Left ventricle myocardium inferior (tissue), 1 donor: ENCODE data around the gene RTRAF. TPM values are rescaled to one million over a fixed set of nuclear protein-coding genes. Genes with fewer than 3 reads are reported as not detected.
A peak's percentile ranks its signal among the peaks of the same experiment; 100 is the strongest.

Experiments used
- DNase-seq: peaks from one replicate; pipeline ENCODE4 v3.0.0-alpha.2; 2020
- H3K27ac ChIP-seq: fragments of 200-600 bp; replicated peaks from 2 replicates; pipeline ENCODE4 v1.8.0; 2021
- H3K27me3 ChIP-seq: fragments of 200-600 bp; 2 replicates; pipeline ENCODE4 v1.8.0; 2021; ENCODE audit warnings: low read depth
- H3K36me3 ChIP-seq: fragments of 200-600 bp; 2 replicates; pipeline ENCODE4 v1.8.0; 2021
- H3K4me1 ChIP-seq: fragments of 200-600 bp; 2 replicates; pipeline ENCODE4 v1.8.0; 2021
- H3K4me3 ChIP-seq: fragments of 200-600 bp; 2 replicates; pipeline ENCODE4 v1.8.0; 2021; ENCODE audit warnings: mild to moderate bottlenecking, moderate library complexity
- H3K9me3 ChIP-seq: fragments of 200-600 bp; replicated peaks from 2 replicates; pipeline ENCODE4 v1.8.0; 2021
- intact Hi-C: fragments of 100-400 bp; cut with micrococcal nuclease; formaldehyde crosslinking; loops from one replicate; pipeline ENCODE4 v1.11.0; 2022
- total RNA-seq: library from RNA; stranded (reverse); fragmentation: NEBNext Ultra II Directional; extraction: Animal tissue kit (Norgen Biotek cat#: 25700); gene quantifications from one replicate; pipeline ENCODE4 v1.2.1, GENCODE V29; 2021
- TF ChIP-seq, protein P1 (sequence below): fragments of 200-600 bp; IDR thresholded peaks from 2 replicates; pipeline ENCODE4 v1.8.0; 2021; ENCODE audit warnings: antibody characterized with exemption, mild to moderate bottlenecking, borderline replicate concordance
- donor health status: DM: no; HTN: yes; CAD: no; lungs with severe emphysema.

The RTRAF gene
- total RNA-seq, 1 donor from 2014 or later: 237 TPM

DNA sequence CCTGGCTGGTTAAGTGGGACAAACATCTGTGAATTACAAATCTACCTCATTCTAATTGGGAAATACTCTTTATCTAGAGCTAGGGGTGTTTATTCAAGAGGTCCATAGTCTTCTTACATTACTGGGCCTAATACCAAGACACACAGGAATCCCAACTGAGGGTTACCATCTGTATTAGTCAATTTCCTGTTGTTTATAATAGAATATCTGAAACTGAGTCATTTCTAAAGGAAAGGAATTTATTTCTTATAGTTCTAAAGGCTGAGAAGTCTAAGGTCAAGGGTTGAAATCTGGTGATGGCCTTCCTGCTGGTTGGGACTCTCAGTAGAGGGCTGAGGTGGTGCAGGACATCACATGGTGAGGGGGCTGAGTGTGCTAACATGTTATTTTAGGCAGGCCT is 36.0 kb downstream of the RTRAF start:
- Histone ChIP-seq H3K27me3 (no peaks in the 10 kb centered on the region), H3K36me3 (peaks cover 20% of the 10 kb centered on the region), H3K4me3 (no peak overlapping the region), H3K4me1 (peaks cover 83% of the 10 kb centered on the region), H3K9me3 (no peaks in the 10 kb centered on the region), H3K27ac (peak overlapping the region; percentile 89)
- DNase-seq: no peak
- intact Hi-C loops: no loop called here
- TF ChIP-seq, protein P1, sequence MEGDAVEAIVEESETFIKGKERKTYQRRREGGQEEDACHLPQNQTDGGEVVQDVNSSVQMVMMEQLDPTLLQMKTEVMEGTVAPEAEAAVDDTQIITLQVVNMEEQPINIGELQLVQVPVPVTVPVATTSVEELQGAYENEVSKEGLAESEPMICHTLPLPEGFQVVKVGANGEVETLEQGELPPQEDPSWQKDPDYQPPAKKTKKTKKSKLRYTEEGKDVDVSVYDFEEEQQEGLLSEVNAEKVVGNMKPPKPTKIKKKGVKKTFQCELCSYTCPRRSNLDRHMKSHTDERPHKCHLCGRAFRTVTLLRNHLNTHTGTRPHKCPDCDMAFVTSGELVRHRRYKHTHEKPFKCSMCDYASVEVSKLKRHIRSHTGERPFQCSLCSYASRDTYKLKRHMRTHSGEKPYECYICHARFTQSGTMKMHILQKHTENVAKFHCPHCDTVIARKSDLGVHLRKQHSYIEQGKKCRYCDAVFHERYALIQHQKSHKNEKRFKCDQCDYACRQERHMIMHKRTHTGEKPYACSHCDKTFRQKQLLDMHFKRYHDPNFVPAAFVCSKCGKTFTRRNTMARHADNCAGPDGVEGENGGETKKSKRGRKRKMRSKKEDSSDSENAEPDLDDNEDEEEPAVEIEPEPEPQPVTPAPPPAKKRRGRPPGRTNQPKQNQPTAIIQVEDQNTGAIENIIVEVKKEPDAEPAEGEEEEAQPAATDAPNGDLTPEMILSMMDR: no peak

DNA sequence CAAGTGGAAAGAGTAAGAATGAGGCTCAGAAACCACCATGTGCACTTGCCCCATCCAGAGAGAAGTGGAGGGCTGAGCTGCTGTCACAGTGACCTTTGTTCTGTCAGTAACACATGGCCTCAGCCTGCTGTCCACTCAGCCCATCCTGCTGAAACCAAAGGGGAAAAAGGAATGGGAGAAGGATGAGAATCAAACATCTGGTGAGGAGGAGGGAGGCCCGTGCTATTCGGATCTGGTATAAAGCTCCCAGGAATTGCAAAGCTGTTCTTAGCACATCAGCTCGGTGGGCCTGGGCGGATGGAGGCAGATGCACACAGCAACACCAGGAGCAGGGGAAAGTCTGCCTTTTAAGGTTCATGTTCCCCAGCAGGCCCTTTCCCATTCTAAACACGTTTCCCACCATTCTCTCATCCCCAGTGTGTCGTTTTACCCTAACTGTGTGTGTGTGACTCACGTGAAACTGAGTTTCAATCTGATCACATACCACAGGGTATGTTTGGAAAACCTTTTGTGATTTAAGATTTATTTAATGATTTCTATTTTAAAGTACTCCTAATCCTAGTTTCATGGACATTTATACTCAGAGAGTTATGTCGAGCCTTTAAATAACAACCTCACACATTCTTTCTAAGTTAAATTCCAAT is 36.8 kb downstream of the RTRAF start:
- H3K27ac ChIP-seq: peak overlapping the region; percentile 89
- intact Hi-C loops: no loop called here
- no peaks in the 10 kb centered on the region for H3K27me3 ChIP-seq
- peaks cover 19% of the 10 kb centered on the region for H3K36me3 ChIP-seq
- TF ChIP-seq, protein P1: no peak
- peaks cover 77% of the 10 kb centered on the region for H3K4me1 ChIP-seq
- H3K9me3 ChIP-seq: no peaks in the 10 kb centered on the region
- no peak overlapping the region for H3K4me3 ChIP-seq
- no peak for DNase-seq

DNA sequence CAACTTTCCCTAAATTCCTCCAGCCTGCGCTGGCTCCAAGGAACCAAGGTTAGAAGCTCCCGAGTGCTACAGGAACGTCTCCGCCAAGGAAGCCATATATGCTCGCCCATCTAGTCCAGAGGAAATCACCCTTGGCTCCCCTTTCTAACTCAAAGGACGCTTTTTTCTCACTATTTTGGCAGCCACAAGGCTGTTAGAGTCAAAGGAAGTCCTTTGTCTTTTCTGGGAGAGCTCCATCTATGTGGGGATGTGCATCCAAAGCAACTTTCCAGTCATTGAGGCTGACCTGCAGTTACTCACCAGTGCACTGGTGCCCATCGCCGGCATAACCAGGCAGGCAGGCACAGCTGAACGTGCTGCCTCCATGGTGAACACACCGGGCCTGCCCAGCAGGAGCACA is 37.6 kb downstream of the RTRAF start:
- Histone ChIP-seq H3K36me3 (peaks cover 19% of the 10 kb centered on the region), H3K9me3 (no peaks in the 10 kb centered on the region), H3K4me3 (no peak overlapping the region), H3K27ac (peak overlapping the region; percentile 89), H3K27me3 (no peaks in the 10 kb centered on the region), H3K4me1 (peaks cover 76% of the 10 kb centered on the region)
- intact Hi-C loops: no loop called here
- DNase-seq: no peak
- TF ChIP-seq, protein P1: no peak

DNA sequence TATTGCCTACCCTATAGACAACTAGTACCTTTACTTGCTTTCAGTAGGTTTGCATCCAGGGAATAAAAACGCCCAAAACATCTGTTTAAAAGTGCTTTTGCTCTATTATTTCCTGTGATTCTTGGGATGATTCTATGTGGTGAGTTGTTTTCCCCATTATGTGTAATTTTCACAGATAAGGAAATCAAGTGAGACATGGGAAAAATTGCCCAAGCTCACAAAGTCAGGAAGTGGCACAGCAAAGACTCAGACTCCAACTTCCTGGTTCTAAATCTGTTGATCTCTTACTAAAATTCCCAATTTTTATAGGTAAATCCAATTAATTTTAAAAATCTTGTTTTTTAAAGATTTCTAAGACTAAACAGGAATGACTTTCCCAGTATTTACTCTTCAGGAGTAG is 40.5 kb downstream of the RTRAF start:
- DNase-seq: no peak
- Histone ChIP-seq H3K36me3 (peaks cover 26% of the 10 kb centered on the region), H3K4me3 (no peak overlapping the region), H3K27me3 (no peaks in the 10 kb centered on the region), H3K9me3 (no peaks in the 10 kb centered on the region), H3K27ac (peak overlapping the region; percentile 19), H3K4me1 (peaks cover 67% of the 10 kb centered on the region)
- intact Hi-C loops: no loop called here
- TF ChIP-seq, protein P1: no peak

DNA sequence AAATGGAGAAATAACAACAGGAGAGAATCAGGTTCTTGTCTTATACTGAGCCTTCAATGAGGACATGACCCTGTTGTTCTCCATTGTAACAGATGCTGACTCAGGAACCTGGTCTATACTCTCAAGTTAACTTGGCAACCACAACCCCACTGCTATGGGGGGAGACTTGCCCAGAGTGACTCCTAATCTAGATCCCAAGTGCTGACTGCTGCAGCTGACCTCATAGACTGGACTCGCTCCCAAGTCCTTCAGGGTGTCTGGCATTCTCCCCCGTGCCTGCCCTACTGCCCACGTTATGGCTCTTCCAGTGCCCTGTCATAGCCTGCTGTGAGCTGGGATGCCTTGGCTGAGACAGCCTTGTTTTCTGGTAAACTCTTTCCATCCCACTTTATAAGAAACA is 42.4 kb downstream of the RTRAF start:
- Histone ChIP-seq H3K4me3 (no peak overlapping the region), H3K9me3 (no peaks in the 10 kb centered on the region), H3K27ac (peak overlapping the region; percentile 80), H3K36me3 (peaks cover 38% of the 10 kb centered on the region), H3K27me3 (no peaks in the 10 kb centered on the region), H3K4me1 (peaks cover 48% of the 10 kb centered on the region)
- intact Hi-C loops: no loop called here
- TF ChIP-seq, protein P1: no peak
- DNase-seq: peak; percentile 72
